GM08714 (cell line): ENCODE data around the gene RAMACL.

ENCODE experiments used
- H3K4me3 ChIP-seq: fragments of 200-500 bp; sonication (Bioruptor generic); 2 replicates; pipeline ENCODE4 v1.5.1; 2014; ENCODE audit warnings: mild to moderate bottlenecking, low read length, inconsistent platforms
- ZNF274 ChIP-seq: IDR thresholded peaks from 2 replicates; pipeline ENCODE4 v1.6.1; 2012; ENCODE audit warnings: mild to moderate bottlenecking, low read depth, low read length

Gene RAMACL

DNA sequence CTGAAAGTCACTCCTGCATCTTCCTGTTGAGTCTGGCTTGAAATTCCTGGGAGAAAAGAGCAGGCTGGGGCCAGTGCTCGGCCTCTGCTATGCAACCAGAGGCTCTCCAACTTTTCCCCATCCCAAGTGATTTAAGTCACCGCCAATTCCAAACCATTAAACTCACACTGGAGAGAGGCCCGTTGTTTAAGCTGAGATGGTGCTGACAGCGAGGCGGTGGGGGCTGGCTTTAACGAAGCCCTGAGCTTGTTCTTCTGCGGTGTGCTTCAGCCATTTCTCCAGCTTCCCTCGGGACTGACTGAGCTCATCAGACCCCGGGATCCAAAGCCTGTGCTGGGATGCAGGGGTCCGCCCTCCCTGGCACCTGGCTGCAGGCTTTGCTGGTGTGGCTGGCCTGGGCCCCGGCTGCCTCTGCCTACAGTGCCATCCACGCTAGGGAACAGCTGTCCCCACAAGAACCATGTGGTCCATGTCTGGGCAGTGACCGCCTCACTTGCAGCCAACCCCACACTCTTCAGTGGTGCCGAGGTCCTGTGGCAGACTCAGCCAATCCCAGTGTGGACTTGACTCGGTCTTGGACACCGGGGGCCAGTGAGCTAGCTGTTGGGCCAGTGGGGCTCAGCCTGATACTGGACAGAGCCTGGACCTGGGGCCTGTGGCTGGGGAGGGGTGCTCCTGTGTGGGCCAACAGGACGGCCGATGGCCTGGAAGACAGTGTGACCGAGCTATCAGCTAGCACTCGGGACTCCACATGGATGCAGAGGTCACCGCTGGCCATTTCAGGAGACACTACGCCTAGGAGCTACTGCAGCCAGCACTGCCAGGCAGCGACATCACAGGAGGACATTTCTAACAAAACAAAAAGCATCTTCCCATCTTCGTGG is 21.2 kb downstream of the RAMACL start:
- H3K4me3 ChIP-seq, result no peak overlapping the region
- no peak for TF ChIP-seq ZNF274

DNA sequence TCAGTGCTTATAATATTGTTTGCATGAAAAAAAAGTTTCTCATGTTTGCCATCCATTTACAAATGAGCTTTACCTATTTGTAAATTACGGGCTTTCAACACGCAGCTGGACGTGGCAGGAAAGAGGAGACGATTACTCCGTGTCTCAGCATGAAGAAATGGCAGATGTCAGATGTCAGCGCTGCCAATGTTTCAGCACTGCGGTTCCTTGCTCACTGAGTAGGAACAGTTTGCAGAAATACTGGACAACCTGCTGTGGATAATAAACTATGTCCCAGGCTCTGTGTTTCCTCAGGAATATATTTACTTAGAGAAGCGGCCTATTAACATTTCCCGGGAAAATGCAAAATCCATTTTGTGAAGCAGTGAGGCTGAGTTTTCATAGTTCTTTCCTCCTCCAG is 22.7 kb downstream of the RAMACL start:
- no peak overlapping the region for H3K4me3 ChIP-seq
- TF ChIP-seq ZNF274, result no peak

DNA sequence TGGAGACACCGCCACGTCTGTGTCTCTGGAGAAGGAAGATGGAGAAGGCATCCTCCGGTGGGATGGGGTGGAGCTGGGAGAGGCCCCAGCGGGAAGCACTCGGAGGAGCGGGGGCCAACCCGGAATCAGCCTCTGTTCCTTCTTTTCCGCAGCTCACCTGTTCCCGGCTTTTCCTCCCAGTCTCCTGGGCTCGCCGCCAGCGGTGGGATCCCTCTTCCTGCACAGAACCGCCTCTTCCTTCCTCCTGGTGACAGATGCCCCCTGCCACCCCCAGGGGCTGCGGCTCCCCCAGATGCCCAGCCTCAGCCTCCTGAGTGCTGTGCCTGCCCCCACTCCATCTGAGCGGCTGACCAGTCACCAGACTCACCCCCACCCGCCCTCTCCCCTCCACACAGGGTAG is 23.3 kb downstream of the RAMACL start:
- TF ChIP-seq ZNF274, result no peak
- no peak overlapping the region for H3K4me3 ChIP-seq

DNA sequence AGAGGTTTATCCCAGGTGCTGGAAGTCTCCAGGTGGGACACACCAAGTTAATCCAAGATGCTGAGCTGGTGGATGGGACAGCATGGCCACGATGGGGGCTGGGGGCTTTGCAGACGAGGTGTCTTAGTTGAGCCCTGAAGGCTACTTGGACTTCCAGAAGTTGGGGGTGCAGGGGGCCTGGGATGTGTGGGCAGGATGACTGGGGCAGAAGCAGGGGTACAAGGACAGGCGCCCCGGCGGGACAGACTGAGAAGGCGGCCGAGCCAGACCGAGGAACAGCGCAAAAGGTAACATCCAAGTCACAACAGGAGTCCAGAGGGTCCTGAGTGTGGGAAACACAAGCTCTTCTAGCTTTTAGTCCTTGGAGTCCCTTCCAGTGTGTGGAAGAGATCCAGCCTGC is 23.8 kb downstream of the RAMACL start:
- TF ChIP-seq ZNF274, result no peak
- H3K4me3 ChIP-seq, result no peak overlapping the region

GRCh38 chr6:166561771-166562359 is 24.6 kb downstream of the RAMACL start:
- no peak for TF ChIP-seq ZNF274
- no peak overlapping the region for H3K4me3 ChIP-seq

DNA sequence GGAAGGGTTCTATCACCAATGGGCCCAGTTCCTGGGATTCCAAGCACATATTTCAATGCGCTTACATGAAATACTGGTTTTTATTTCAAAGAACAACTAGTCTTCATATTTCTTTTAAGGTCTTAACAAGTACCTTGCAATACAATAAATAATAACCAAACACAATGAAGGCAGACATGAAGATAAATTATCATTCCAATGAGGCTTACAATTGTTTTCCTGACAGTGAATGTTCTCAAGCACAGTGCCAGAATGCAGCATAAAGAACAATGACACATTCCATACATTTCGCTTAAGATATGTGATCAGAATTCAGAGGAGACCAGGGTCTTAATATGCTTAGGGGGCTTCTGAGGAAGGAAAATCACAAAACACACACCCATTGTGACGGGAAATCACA is 26.3 kb downstream of the RAMACL start:
- H3K4me3 ChIP-seq, result no peak overlapping the region
- no peak for TF ChIP-seq ZNF274

GRCh38 chr6:166559662-166560061 is 26.8 kb downstream of the RAMACL start:
- no peak for TF ChIP-seq ZNF274
- H3K4me3 ChIP-seq, result no peak overlapping the region

GRCh38 chr6:166559211-166559610 is 27.3 kb downstream of the RAMACL start:
- no peak for TF ChIP-seq ZNF274
- H3K4me3 ChIP-seq, result no peak overlapping the region

DNA sequence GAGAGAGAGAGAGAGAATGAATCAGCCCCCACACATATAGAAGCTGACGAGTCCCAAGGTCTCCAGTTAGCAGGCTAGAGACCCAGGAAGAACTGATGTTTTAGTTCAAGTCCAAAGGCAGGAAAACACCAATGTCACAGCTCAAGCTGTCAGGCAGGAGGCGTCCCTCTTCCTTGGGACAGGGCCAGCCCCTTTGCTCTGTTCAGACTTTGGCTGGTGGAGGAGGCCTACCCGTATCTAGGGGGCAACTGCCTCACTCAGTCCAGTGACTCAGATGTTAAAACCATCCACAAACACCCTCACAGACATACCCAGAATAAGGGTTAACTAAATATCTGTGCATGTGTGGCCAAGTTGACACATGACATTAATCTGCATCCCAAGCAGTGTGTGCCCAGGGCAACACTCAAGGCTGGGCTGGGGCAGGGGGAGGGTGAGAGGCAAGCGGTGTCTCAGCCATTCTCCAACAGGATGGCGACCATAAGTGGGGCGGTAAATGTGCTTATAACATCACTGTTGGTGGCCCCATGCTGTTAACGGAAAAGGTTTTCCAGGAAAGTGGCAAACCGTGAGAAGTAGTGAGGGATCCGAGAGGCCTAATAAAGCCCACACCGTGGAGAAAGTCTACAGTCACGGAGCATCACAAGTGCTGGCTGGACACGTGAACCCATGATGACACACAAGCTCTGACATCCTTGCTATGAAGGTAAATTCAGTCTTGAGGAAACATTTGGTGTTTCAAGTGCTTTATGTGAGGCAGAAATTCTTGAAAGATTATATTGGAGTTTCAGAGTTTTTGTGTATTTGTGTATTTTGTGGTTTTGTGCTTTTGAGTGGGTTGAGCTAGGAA is 28.1 kb downstream of the RAMACL start:
- no peak for TF ChIP-seq ZNF274
- no peak overlapping the region for H3K4me3 ChIP-seq

- no peak for TF ChIP-seq ZNF274
- no peak overlapping the region for H3K4me3 ChIP-seq
These were observed 29.6 kb downstream of the RAMACL start for GRCh38 chr6:166556863-166557322.

GRCh38 chr6:166556336-166556735 is 30.1 kb downstream of the RAMACL start:
- no peak overlapping the region for H3K4me3 ChIP-seq
- TF ChIP-seq ZNF274, result no peak

GRCh38 chr6:166555086-166555485 is 31.4 kb downstream of the RAMACL start:
- H3K4me3 ChIP-seq, result no peak overlapping the region
- no peak for TF ChIP-seq ZNF274

- TF ChIP-seq ZNF274, result no peak
- H3K4me3 ChIP-seq, result no peak overlapping the region
These were observed 32.2 kb downstream of the RAMACL start for GRCh38 chr6:166554316-166554715.

DNA sequence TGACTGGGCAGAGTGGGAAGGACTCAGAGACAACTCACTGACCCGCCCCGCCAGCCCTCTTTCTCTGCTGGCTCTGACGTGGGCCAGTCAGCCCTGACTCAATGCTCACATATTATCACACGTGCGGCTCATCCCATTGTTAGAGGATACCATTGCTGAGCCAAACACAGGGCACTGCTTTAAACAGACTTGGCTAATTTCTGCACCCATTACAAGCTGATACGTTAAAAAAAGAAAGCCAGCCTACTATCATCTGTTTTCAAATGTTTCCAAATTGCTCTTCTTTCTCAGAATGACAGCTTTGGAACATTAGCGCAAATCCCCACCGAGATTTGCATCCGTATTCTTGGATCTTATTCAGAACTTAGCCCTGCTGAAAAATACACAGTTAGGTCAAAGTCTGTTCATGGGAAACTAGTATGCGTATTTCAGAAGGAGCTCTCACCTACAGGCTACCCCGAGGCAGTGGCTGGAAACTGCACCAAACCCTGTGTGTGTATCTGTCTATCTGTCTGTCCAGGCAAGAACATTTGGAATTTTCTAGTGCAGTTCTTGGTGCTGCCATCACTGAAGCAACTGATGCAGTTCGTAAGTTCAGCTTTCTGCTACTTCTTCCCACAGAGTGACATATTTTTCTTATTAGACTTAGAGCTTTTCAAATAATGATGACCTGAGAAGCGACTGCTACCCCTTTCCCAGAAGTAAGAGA is 32.8 kb downstream of the RAMACL start:
- no peak overlapping the region for H3K4me3 ChIP-seq
- no peak for TF ChIP-seq ZNF274
